ENCODE results near the gene ACP5. TPM values are rescaled to one million over a fixed set of nuclear protein-coding genes. Genes with fewer than 3 reads are reported as not detected.

Gene ACP5
- total and polyA plus RNA-seq, 12 donors = 1.4 to 152 (median 10.3) TPM

DNA sequence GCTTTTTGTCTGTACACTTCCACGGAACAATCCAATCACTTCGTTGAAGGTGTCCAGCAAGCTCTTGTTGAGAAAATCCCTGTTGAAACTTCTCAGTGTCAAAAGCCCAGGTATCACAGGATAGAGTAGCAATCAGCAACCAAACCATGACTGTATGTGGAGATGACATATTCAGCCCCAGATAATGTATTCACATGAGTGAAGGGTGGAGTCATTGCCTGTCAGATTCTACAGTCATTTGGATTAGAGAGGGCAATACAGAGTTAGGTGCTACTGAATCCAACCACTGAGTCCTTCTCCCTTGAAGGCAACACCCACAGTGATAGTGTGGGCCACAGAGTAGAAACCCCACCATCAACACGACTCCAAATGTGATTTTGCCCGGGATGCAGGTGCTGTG, 43.1 kb upstream of the ACP5 start:
- TF ChIP-seq POLR2A (IDR thresholded peaks at IDR 0.05) = no peak
- TF ChIP-seq, protein P1, sequence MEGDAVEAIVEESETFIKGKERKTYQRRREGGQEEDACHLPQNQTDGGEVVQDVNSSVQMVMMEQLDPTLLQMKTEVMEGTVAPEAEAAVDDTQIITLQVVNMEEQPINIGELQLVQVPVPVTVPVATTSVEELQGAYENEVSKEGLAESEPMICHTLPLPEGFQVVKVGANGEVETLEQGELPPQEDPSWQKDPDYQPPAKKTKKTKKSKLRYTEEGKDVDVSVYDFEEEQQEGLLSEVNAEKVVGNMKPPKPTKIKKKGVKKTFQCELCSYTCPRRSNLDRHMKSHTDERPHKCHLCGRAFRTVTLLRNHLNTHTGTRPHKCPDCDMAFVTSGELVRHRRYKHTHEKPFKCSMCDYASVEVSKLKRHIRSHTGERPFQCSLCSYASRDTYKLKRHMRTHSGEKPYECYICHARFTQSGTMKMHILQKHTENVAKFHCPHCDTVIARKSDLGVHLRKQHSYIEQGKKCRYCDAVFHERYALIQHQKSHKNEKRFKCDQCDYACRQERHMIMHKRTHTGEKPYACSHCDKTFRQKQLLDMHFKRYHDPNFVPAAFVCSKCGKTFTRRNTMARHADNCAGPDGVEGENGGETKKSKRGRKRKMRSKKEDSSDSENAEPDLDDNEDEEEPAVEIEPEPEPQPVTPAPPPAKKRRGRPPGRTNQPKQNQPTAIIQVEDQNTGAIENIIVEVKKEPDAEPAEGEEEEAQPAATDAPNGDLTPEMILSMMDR (IDR thresholded peaks at IDR 0.05) = no peak
- Histone ChIP-seq H3K27me3 (no peaks in the 10 kb centered on the region), H3K36me3 (replicated peaks in 1 of 2) (peaks cover 0 to 35% of the 10 kb centered on the region in 2 donors), H3K9me3 (replicated peaks in 1 of 3) (peaks cover 0 to 20% (median 0%) of the 10 kb centered on the region in 3 donors), H3K4me1 (replicated peaks in 1 of 2) (peaks cover 10 to 15% of the 10 kb centered on the region in 2 donors), H3K4me3 (no peak overlapping the region), H3K27ac (no peak overlapping the region)
- intact Hi-C loops (cut with DNase I) = no loop called here
- WGBS, 4 donors = 71 to 94% (median 77%) methylated on average over 4 of the region's 4 CpGs
- no peak for DNase-seq

DNA sequence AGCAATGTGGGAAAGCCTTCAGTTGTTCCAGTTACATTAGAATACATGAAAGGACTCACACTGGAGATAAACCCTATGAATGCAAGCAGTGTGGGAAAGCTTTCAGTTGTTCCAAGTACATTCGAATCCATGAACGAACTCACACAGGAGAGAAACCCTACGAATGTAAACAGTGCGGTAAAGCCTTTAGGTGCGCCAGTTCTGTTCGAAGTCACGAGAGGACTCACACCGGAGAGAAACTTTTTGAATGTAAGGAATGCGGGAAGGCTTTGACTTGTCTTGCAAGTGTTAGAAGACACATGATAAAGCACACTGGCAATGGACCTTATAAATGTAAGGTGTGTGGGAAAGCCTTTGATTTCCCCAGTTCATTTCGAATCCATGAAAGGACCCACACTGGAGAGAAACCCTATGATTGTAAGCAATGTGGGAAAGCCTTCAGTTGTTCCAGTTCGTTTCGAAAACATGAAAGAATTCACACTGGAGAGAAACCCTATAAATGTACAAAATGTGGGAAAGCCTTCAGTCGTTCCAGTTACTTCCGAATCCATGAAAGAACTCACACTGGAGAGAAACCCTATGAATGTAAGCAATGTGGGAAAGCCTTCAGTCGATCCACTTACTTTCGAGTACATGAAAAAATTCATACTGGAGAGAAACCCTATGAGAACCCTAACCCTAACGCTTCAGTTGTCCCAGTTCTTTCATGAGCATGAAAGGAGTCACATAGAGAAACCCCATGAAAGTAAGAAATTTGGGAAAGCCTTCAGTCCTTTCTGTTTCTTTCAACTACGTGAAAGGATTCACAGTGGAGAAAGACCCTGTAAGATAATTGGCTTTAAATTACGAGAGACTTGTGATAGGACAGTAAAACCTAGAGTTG, 40.0 kb upstream of the ACP5 start:
- no peak for DNase-seq
- Histone ChIP-seq H3K36me3 (replicated peaks in 1 of 2) (peaks cover 0 to 47% of the 10 kb centered on the region in 2 donors), H3K27me3 (no peaks in the 10 kb centered on the region), H3K27ac (no peak overlapping the region), H3K9me3 (replicated peaks in 1 of 3) (peaks cover 0 to 20% (median 0%) of the 10 kb centered on the region in 3 donors), H3K4me1 (replicated peaks in 1 of 2) (no peaks in the 10 kb centered on the region), H3K4me3 (no peak overlapping the region)
- WGBS, 4 donors = 94 to 98% (median 97%) methylated on average over 19 of the region's 19 CpGs
- TF ChIP-seq, protein P1 (IDR thresholded peaks at IDR 0.05) = no peak
- no peak for TF ChIP-seq POLR2A (IDR thresholded peaks at IDR 0.05)
- intact Hi-C loops (cut with DNase I) = no loop called here

DNA sequence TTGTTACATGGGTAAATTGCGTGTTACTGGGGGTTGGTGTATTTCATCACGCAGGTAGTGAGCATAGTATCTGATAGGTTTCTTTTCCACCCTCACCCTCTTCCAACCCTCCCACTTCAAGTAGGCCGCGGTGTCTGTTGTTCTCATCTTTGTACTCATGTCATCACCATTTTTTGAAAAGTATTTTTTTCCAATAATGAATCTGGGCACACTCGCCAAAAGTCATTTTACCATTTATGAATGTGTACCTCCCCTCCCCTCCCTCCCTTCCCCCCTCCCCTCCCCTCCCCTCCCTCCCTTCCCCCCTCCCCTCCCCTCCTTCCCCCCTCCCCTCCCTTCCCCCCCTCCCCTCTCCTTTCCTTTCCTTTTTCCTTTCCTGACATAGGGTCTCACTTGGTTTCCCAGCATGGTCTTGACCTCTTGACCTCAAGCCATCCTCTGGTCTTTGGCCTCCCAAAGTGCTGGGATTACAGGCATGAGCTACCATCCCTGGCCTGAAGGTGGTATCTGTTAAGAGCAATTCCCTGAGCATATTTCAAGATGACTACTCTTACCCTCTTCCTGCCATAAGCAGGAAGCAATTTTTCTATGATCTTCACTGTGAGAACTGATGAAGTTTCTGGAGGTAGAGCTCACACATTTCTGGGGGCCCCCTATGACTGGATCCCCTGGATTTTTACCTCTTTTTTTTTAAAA, 35.5 kb upstream of the ACP5 start:
- H3K4me3 ChIP-seq = no peak overlapping the region
- no peaks in the 10 kb centered on the region for H3K4me1 ChIP-seq (replicated peaks in 1 of 2)
- no peak for DNase-seq
- intact Hi-C loops (cut with DNase I) = no loop called here
- TF ChIP-seq POLR2A (IDR thresholded peaks at IDR 0.05) = no peak
- TF ChIP-seq, protein P1 (IDR thresholded peaks at IDR 0.05) = no peak
- 91 to 97% (median 94%) methylated on average over 5 of the region's 5 CpGs for WGBS, 4 donors
- no peak overlapping the region for H3K27ac ChIP-seq
- H3K36me3 ChIP-seq (replicated peaks in 1 of 2) = peaks cover 0 to 37% of the 10 kb centered on the region in 2 donors
- no peaks in the 10 kb centered on the region for H3K27me3 ChIP-seq
- peaks cover 0 to 15% (median 0%) of the 10 kb centered on the region in 3 donors for H3K9me3 ChIP-seq (replicated peaks in 1 of 3)

DNA sequence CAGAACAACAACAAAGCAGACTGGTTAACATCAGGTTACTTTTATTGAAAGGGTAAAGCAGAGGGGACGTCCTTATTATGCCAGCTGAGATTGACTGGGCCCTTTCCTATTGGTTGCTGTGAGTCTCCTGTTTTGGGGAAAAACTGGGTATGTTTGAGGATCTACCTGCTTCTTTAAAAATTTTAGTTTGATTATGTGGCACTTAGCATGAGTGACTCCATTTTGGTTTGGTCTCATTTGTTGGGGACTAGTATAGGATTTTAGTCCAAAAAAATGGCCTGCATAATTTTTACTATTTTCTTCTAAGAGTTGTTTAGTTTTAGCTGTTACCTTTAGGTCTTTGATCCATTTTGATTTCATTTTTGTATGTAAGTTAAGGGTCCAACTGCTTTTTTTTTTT, 34.3 kb upstream of the ACP5 start:
- no peak for DNase-seq
- WGBS, 4 donors = 89 to 97% (median 92%) methylated on average over 1 of the region's 1 CpG
- Histone ChIP-seq H3K27ac (no peak overlapping the region), H3K9me3 (replicated peaks in 1 of 3) (peaks cover 0 to 2% (median 0%) of the 10 kb centered on the region in 3 donors), H3K4me1 (replicated peaks in 1 of 2) (no peaks in the 10 kb centered on the region), H3K27me3 (no peaks in the 10 kb centered on the region), H3K36me3 (replicated peaks in 1 of 2) (peaks cover 0 to 24% of the 10 kb centered on the region in 2 donors), H3K4me3 (no peak overlapping the region)
- TF ChIP-seq, protein P1 (IDR thresholded peaks at IDR 0.05) = no peak
- no peak for TF ChIP-seq POLR2A (IDR thresholded peaks at IDR 0.05)
- intact Hi-C loops (cut with DNase I) = no loop called here

All from adrenal gland (tissue), 12 donors.